GM13976 (cell line): ENCODE data around the gene DSTN.

ENCODE experiments used
- DNase-seq: peaks from one replicate; pipeline ENCODE4 v3.0.0; 2012; ENCODE audit warnings: low spot score
- CTCF ChIP-seq: IDR thresholded peaks from 2 replicates; pipeline ENCODE4 v1.5.1; 2012; ENCODE audit warnings: borderline replicate concordance, mild to moderate bottlenecking; ENCODE audit not compliant: insufficient read depth; ENCODE audit errors: extremely low read depth, missing control alignments, control extremely low read depth
- in situ Hi-C: fragments of 300-500 bp; cut with MboI; formaldehyde crosslinking; loops from one replicate; pipeline ENCODE4 v1.12.0; 2022; ENCODE audit warnings: low sequenced_read_pairs, mixed read lengths, inconsistent platforms; ENCODE audit not compliant: unreplicated experiment

The DSTN gene

DNA sequence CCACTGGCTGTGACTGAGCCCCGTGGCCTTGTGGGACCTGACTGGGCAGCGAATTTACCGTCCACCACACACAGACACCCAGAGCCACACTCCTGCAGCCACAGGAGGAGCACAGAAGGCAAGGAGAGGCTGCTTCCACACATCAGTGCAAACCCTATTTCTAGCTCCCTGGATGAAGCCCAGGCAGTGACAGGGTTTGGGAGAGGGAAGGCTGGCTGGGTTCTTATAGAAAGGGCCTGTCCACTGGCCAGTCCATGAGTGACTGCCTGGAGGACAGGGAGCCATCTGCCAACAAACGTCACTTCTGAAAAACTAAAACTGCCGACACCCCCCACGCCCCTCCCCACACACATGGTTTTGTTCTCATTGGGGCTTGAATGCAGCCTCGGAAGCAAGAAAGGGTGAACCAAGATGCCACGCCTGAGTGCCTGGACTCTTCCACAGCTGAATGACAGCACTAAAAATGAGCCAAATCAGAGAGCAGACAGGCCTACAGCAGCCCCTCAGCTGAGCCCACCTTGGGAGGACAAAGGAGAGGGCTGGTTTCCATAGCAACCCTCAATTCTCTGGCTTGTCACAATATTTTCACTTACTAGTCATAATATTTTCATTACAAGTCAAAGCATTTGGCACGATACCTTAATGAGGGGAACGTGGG is 73.8 kb downstream of the DSTN start:
- no peak for TF ChIP-seq CTCF
- DNase-seq = no peak
- in situ Hi-C loops = no loop called here

- TF ChIP-seq CTCF = no peak
- no peak for DNase-seq
- in situ Hi-C loops = no loop called here
Observed at GRCh38 chr20:17644451-17644850, 74.6 kb downstream of the DSTN start.

DNA sequence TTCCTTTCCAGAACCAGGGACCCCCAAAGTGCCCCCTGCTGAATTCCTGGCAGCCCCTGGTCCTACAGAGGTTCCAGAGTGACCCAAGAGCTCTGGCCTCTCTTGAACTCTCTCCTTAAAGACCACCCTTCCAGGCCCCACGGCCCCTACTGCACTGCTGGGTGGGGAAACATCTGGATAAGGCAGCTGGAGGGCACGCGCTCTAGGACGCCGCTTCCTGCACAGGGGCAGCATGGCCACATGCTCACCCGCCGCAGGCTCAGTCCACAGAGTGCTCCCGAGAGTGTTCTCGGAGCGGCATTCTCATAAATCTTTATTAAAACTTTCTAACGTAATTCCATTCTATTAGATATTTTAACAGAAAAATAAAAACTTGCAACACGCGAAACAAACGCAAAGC is 75.1 kb downstream of the DSTN start:
- no peak for TF ChIP-seq CTCF
- in situ Hi-C loops = no loop called here
- no peak for DNase-seq

DNA sequence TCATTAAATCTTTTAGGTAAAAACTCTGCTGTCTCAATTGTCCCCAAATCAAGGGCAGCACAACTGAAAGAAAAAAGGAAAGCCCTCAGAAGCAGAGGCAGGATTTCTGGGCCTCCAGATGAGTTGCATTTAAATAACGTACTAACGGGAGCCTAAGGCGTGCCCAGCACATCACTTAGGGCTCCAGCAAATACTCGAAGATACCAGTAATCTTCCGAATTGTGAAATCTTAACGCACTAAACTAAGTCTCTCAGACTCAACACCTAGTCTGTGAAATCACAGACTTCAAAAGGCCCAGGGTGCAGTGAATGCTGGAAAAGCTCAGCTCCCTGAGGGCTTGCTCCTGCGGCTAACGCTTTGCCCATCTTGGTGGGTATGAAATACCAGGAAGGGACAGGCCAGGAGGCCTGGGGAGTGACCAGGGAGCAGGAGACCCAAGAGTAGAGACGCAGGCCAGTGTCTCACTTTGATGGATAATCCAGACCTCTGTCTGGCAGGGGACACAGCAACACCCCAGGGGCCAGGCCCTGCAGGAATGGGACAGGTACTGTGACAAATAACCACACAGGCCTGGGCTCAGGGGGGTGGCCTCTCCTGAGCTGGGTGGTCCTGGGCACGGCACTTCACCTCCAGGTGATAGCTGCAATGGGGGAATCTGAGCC is 75.8 kb downstream of the DSTN start:
- no peak for DNase-seq
- TF ChIP-seq CTCF = no peak
- in situ Hi-C loops = no loop called here

GRCh38 chr20:17646209-17646960 is 76.5 kb downstream of the DSTN start:
- no peak for DNase-seq
- in situ Hi-C loops = no loop called here
- TF ChIP-seq CTCF = no peak

GRCh38 chr20:17646961-17647301 is 77.1 kb downstream of the DSTN start:
- in situ Hi-C loops = no loop called here
- TF ChIP-seq CTCF = no peak
- no peak for DNase-seq
